Right lung (tissue), 5 donors: Measurements from ENCODE around the gene MYADML2. TPM values are rescaled to one million over a fixed set of nuclear protein-coding genes. Genes with fewer than 3 reads are reported as not detected.

Source experiments
- DNase-seq, 2 donors: peaks; one replicate each; pipeline ENCODE4 v3.0.0-alpha.2; 2013
- polyA plus RNA-seq, 5 donors: library from polyadenylated mRNA; unstranded; fragments of 120-200 nt; gene quantifications; one replicate each; pipeline versions ENCODE4 v1.2.1 to v1.2.3, GENCODE V29; 2013; ENCODE audit warnings: inconsistent platforms in 1 of 5, low replicate concordance in 1 of 5; ENCODE audit not compliant: insufficient read length in 5 of 5, insufficient read depth in 1 of 5

MYADML2 gene
- polyA plus RNA-seq, 5 donors, result 0.10 to 1.2 (median 0.17) TPM; not detected in 1

GRCh38 chr17:81901167-81902022, 45.6 kb downstream of the MYADML2 start:
- no peak for DNase-seq

- no peak for DNase-seq
These were observed 46.7 kb downstream of the MYADML2 start for GRCh38 chr17:81900181-81900820.

- no peak for DNase-seq
These were observed 47.4 kb downstream of the MYADML2 start for GRCh38 chr17:81899514-81900166.

- DNase-seq, result no peak
These were observed 48.1 kb downstream of the MYADML2 start for GRCh38 chr17:81898885-81899284.

GRCh38 chr17:81898029-81898866, 48.8 kb downstream of the MYADML2 start:
- no peak for DNase-seq

GRCh38 chr17:81895400-81895799, 51.6 kb downstream of the MYADML2 start:
- DNase-seq, result no peak

GRCh38 chr17:81891303-81891552, 55.8 kb downstream of the MYADML2 start:
- DNase-seq, result no peak

GRCh38 chr17:81890447-81891302, 56.4 kb downstream of the MYADML2 start:
- DNase-seq, result no peak

Other genes with a start within 250 kb of the MYADML2 start
- 10 to 100 TPM; 23.5 to 52.8 (median 28.3) TPM for gene MRPL12, start 243.9 kb downstream of the MYADML2 start, polyA plus RNA-seq
- gene SLC25A10, start 234.9 kb downstream of the MYADML2 start, polyA plus RNA-seq, result 10 to 100 TPM in 1 of 5 donors, 1 to 10 TPM in 4; 5.4 to 12.7 (median 9.5) TPM
- under 1 TPM in 4 of 5 donors, not detected in 1; 0.08 to 0.42 (median 0.20) TPM for gene GCGR, start 143.1 kb downstream of the MYADML2 start, polyA plus RNA-seq
- gene MCRIP1, start 113.9 kb downstream of the MYADML2 start, polyA plus RNA-seq, result 100 to 1,000 TPM in 1 of 5 donors, 10 to 100 TPM in 4; 53.6 to 144 (median 89.4) TPM
- gene PPP1R27, start 112.2 kb downstream of the MYADML2 start, polyA plus RNA-seq, result 1 to 10 TPM in 1 of 5 donors, under 1 TPM in 4; 0.11 to 1.7 (median 0.15) TPM
- gene P4HB, start 86.7 kb downstream of the MYADML2 start, polyA plus RNA-seq, result 100 to 1,000 TPM; 405 to 645 (median 548) TPM
- gene ARHGDIA, start 75.9 kb downstream of the MYADML2 start, polyA plus RNA-seq, result 100 to 1,000 TPM; 109 to 300 (median 150) TPM
- gene ALYREF, start 55.6 kb downstream of the MYADML2 start, polyA plus RNA-seq, result 100 to 1,000 TPM in 1 of 5 donors, 10 to 100 TPM in 4; 65.2 to 102 (median 69.9) TPM
- 100 to 1,000 TPM in 1 of 5 donors, 10 to 100 TPM in 4; 58.1 to 139 (median 77.9) TPM for gene ANAPC11, start 55.5 kb downstream of the MYADML2 start, polyA plus RNA-seq
- gene NPB, start 45.0 kb downstream of the MYADML2 start, polyA plus RNA-seq, result 1 to 10 TPM in 4 of 5 donors, under 1 TPM in 1; 0.85 to 1.4 (median 1.3) TPM
- gene PCYT2, start 35.8 kb downstream of the MYADML2 start, polyA plus RNA-seq, result 10 to 100 TPM; 13.9 to 26.7 (median 15.7) TPM
- gene SIRT7, start 29.1 kb downstream of the MYADML2 start, polyA plus RNA-seq, result 10 to 100 TPM in 4 of 5 donors, 1 to 10 TPM in 1; 9.7 to 15.2 (median 12.9) TPM
- 10 to 100 TPM in 2 of 5 donors, 1 to 10 TPM in 3; 7.1 to 13.4 (median 9.7) TPM for gene MAFG, start 19.5 kb downstream of the MYADML2 start, polyA plus RNA-seq
- 10 to 100 TPM; 31.4 to 88.9 (median 40.3) TPM for gene PYCR1, start 9.9 kb downstream of the MYADML2 start, polyA plus RNA-seq
- 10 to 100 TPM; 29.6 to 81.0 (median 65.9) TPM for gene NOTUM, start 14.0 kb upstream of the MYADML2 start, polyA plus RNA-seq
- 10 to 100 TPM; 32.9 to 68.3 (median 44.6) TPM for gene ASPSCR1, start 30.4 kb upstream of the MYADML2 start, polyA plus RNA-seq
- gene CENPX, start 75.6 kb upstream of the MYADML2 start, polyA plus RNA-seq, result 10 to 100 TPM; 43.6 to 68.6 (median 50.9) TPM
- 10 to 100 TPM; 11.4 to 24.3 (median 16.9) TPM for gene LRRC45, start 76.1 kb upstream of the MYADML2 start, polyA plus RNA-seq
- gene RAC3, start 84.4 kb upstream of the MYADML2 start, polyA plus RNA-seq, result 10 to 100 TPM; 11.6 to 26.2 (median 16.2) TPM
- gene DCXR, start 90.5 kb upstream of the MYADML2 start, polyA plus RNA-seq, result 10 to 100 TPM; 57.7 to 99.0 (median 67.4) TPM
- 10 to 100 TPM; 31.2 to 57.4 (median 50.3) TPM for gene RFNG, start 104.6 kb upstream of the MYADML2 start, polyA plus RNA-seq
- gene GPS1, start 104.7 kb upstream of the MYADML2 start, polyA plus RNA-seq, result 100 to 1,000 TPM in 1 of 5 donors, 10 to 100 TPM in 4; 63.6 to 105 (median 81.9) TPM
- 100 to 1,000 TPM in 1 of 5 donors, 10 to 100 TPM in 4; 51.2 to 104 (median 67.2) TPM for gene DUS1L, start 118.6 kb upstream of the MYADML2 start, polyA plus RNA-seq
- gene FASN, start 151.0 kb upstream of the MYADML2 start, polyA plus RNA-seq, result 10 to 100 TPM; 17.0 to 71.5 (median 22.6) TPM